ENCODE results near the gene LY86. TPM values are rescaled to one million over a fixed set of nuclear protein-coding genes. Genes with fewer than 3 reads are reported as not detected.

LY86 gene
- total and polyA plus RNA-seq, 3 donors from 2014 or later: 0.87 to 3.5 (median 1.6) TPM

DNA sequence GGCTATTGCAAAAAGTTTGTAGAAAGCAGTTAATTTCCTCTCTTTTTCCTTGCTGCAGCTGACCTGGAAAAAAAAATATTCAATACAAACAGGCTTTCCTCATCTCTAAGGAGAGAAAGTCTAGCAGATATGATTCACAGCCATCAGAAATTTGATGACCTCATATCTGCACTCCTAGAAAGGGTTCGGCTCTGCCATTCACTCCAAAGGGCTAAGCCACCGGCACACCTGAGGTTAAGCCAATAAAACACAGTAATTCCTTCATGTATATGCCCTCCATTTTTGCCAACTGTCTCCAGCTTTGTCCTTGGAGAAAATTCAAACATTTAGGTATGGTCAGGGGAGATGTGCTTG, 18.7 kb upstream of the LY86 start:
- H3K27ac ChIP-seq: no peak overlapping the region
- TF ChIP-seq POLR2A (IDR thresholded peaks at IDR 0.05): no peak
- TF ChIP-seq, protein P1, sequence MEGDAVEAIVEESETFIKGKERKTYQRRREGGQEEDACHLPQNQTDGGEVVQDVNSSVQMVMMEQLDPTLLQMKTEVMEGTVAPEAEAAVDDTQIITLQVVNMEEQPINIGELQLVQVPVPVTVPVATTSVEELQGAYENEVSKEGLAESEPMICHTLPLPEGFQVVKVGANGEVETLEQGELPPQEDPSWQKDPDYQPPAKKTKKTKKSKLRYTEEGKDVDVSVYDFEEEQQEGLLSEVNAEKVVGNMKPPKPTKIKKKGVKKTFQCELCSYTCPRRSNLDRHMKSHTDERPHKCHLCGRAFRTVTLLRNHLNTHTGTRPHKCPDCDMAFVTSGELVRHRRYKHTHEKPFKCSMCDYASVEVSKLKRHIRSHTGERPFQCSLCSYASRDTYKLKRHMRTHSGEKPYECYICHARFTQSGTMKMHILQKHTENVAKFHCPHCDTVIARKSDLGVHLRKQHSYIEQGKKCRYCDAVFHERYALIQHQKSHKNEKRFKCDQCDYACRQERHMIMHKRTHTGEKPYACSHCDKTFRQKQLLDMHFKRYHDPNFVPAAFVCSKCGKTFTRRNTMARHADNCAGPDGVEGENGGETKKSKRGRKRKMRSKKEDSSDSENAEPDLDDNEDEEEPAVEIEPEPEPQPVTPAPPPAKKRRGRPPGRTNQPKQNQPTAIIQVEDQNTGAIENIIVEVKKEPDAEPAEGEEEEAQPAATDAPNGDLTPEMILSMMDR (IDR thresholded peaks at IDR 0.05): no peak
- no peaks in the 10 kb centered on the region for H3K27me3 ChIP-seq
- no peak for DNase-seq
- intact Hi-C loops (cut with DNase I; ENCODE audit: low total_unique reads): no loop called here
- H3K4me1 ChIP-seq: no peaks in the 10 kb centered on the region
- H3K4me3 ChIP-seq: no peak overlapping the region
- no peaks in the 10 kb centered on the region for H3K36me3 ChIP-seq (ENCODE audit: low read depth, missing control alignments)
- WGBS, 2 donors: 75 to 78% methylated on average over 2 of the region's 2 CpGs
- H3K9me3 ChIP-seq: no peaks in the 10 kb centered on the region

DNA sequence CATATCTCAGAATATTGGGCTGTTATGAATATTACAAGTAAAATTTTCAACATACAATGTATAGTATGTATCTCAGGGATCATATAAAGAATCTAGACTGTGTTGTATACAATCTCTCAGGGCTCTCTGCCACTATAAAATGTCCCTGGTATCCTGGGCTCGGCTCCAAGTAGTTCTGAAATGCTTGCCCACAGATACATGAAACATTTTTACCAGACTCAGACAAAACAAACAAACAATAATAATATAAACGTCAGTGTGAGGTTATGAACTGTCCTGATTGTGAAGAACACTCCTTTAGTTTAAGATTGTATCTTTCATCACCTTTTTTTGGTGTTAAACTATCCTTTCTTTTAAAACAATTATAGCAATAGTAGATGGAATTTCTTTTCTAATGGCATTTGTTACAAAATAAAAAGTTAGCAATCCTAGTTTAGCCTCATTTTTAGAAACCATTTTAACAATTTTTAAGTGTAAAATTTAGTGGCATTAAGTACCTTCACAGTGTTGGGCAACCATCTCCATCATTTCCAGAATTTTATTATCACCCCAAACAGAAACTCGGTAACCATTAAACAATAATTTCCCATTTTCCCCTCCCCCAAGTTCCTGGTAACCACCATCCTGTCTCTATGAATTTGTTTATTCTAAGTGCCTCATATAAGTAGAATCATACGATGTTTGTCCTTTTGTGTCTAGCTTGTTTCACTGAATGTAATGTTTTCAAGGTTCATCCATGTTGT, 17.4 kb upstream of the LY86 start:
- 60 to 63% methylated on average over 4 of the region's 4 CpGs for WGBS, 2 donors
- H3K4me1 ChIP-seq: no peaks in the 10 kb centered on the region
- no peaks in the 10 kb centered on the region for H3K27me3 ChIP-seq
- no peak overlapping the region for H3K4me3 ChIP-seq
- intact Hi-C loops (cut with DNase I; ENCODE audit: low total_unique reads): no loop called here
- no peaks in the 10 kb centered on the region for H3K36me3 ChIP-seq (ENCODE audit: low read depth, missing control alignments)
- no peak overlapping the region for H3K27ac ChIP-seq
- DNase-seq: no peak
- TF ChIP-seq POLR2A (IDR thresholded peaks at IDR 0.05): no peak
- TF ChIP-seq, protein P1 (IDR thresholded peaks at IDR 0.05): no peak
- no peaks in the 10 kb centered on the region for H3K9me3 ChIP-seq

DNA sequence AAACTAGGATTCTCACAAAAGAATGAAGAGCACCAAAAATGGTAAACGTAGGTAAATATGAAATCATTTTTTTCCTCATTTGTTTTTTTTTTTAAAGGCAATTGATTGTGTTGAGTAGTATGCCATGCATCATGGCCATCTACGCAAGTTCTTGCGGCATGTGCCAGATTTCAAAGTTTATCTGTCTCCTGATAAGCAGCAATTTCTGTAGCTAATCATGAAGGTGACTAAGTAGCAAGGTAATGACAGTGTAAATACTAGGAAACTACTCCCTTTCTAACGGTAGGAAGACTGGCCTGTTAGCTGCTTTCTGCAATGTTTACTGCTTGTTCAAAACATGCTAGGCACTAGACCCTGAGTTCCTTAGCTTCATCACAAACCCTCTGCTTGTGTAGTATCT, 13.4 kb upstream of the LY86 start:
- WGBS, 2 donors: 79 to 85% methylated on average over 4 of the region's 4 CpGs
- no peak for TF ChIP-seq POLR2A (IDR thresholded peaks at IDR 0.05)
- TF ChIP-seq, protein P1 (IDR thresholded peaks at IDR 0.05): no peak
- Histone ChIP-seq H3K4me1 (no peaks in the 10 kb centered on the region), H3K27me3 (no peaks in the 10 kb centered on the region), H3K9me3 (no peaks in the 10 kb centered on the region), H3K36me3 (ENCODE audit: low read depth, missing control alignments) (no peaks in the 10 kb centered on the region), H3K27ac (no peak overlapping the region), H3K4me3 (no peak overlapping the region)
- intact Hi-C loops (cut with DNase I; ENCODE audit: low total_unique reads): no loop called here
- DNase-seq: no peak

DNA sequence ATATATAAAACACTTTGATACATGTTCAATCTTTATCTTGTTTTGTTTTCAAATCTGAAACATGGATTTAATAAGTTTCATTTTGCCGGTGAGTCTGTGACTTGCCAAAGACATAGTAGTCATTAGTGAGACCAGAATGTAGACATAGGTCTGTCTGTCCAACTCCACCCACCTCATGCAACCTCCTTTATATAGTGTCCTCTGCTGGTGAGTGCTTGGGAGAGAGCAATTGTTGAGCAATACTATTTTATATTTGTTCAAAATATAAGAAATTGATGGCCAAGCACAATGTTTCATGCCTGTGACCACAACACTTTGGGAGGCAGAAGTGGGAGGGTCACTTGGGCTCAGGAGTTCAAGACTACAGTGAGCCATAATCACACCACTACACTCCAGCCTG, 10.8 kb upstream of the LY86 start:
- DNase-seq: no peak
- intact Hi-C loops (cut with DNase I; ENCODE audit: low total_unique reads): no loop called here
- H3K4me1 ChIP-seq: no peaks in the 10 kb centered on the region
- no peaks in the 10 kb centered on the region for H3K9me3 ChIP-seq
- no peaks in the 10 kb centered on the region for H3K27me3 ChIP-seq
- H3K27ac ChIP-seq: no peak overlapping the region
- 79 to 89% methylated on average over 1 of the region's 1 CpG for WGBS, 2 donors
- no peak overlapping the region for H3K4me3 ChIP-seq
- H3K36me3 ChIP-seq (ENCODE audit: low read depth, missing control alignments): no peaks in the 10 kb centered on the region
- TF ChIP-seq, protein P1 (IDR thresholded peaks at IDR 0.05): no peak
- TF ChIP-seq POLR2A (IDR thresholded peaks at IDR 0.05): no peak

DNA sequence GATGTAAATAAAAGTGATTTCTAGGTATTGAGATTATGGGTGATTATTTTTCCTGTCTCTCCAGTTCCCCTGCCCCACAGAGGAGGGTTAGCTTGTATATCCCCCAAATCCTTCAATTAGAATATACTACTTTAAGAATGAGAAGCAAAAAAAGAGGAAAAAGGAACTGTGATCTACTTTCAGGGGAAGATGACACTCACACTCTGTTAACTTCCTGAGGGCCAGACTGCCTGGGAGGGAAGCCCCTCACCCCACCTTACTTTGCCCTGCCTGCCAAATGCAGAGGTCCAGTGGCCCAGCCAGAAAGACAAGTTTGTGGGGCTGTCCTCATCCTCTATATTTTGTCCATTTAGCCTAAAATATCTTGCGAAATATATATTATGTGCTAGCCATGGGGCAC, 9.2 kb upstream of the LY86 start:
- Histone ChIP-seq H3K4me1 (no peaks in the 10 kb centered on the region), H3K27me3 (no peaks in the 10 kb centered on the region), H3K9me3 (no peaks in the 10 kb centered on the region), H3K4me3 (no peak overlapping the region), H3K27ac (no peak overlapping the region), H3K36me3 (ENCODE audit: low read depth, missing control alignments) (no peaks in the 10 kb centered on the region)
- intact Hi-C loops (cut with DNase I; ENCODE audit: low total_unique reads): no loop called here
- 81 to 92% methylated on average over 1 of the region's 1 CpG for WGBS, 2 donors
- TF ChIP-seq, protein P1 (IDR thresholded peaks at IDR 0.05): no peak
- no peak for TF ChIP-seq POLR2A (IDR thresholded peaks at IDR 0.05)
- no peak for DNase-seq

Data from testis (tissue), 3 donors.